Stimulated activated memory B cell treated with anti-CD40 and anti-IgM and Interleukin-4, amounts not matched to agents 10 μg/mL and 1 μg/mL and 100 μg/mL, for 72 hours (primary cell): ENCODE results near the gene PSMD1.
A peak's percentile ranks its signal among the peaks of the same experiment; 100 is the strongest.
"Not testable (repeated sequence)": the region's sequence is repeated elsewhere in the genome, so short reads cannot be mapped to it uniquely, and the experiment has no call there.

Source experiments
- ATAC-seq: fragments of 150-1000 bp; cut with Tn5 transposase; 2 replicates; pipeline ENCODE4 v1.10.0; 2021
- H3K27ac Mint-ChIP-seq: one replicate; pipeline ENCODE4 v1.8.0; 2022; ENCODE audit warnings: mild to moderate bottlenecking, mixed read lengths
- H3K27me3 Mint-ChIP-seq: one replicate; pipeline ENCODE4 v1.8.0; 2022; ENCODE audit warnings: mixed read lengths
- H3K36me3 Mint-ChIP-seq: one replicate; pipeline ENCODE4 v1.8.0; 2022; ENCODE audit warnings: mixed read lengths
- H3K4me1 Mint-ChIP-seq: one replicate; pipeline ENCODE4 v1.8.0; 2022; ENCODE audit warnings: mixed read lengths
- H3K4me3 Mint-ChIP-seq: one replicate; pipeline ENCODE4 v1.8.0; 2022; ENCODE audit warnings: mild to moderate bottlenecking, moderate library complexity, mixed read lengths
- H3K9me3 Mint-ChIP-seq: one replicate; pipeline ENCODE4 v1.8.0; 2022; ENCODE audit warnings: mixed read lengths

PSMD1 gene

GRCh38 chr2:231063347-231063746 is 6.7 kb downstream of the PSMD1 start:
- Mint-ChIP-seq H3K27ac (no peak overlapping the region), H3K4me1 (peaks cover 33% of the 10 kb centered on the region), H3K9me3 (no peaks in the 10 kb centered on the region), H3K4me3 (no peak overlapping the region), H3K27me3 (no peaks in the 10 kb centered on the region), H3K36me3 (peaks cover 46% of the 10 kb centered on the region)
- ATAC-seq = no peak

GRCh38 chr2:231065966-231066365 is 9.3 kb downstream of the PSMD1 start:
- no peaks in the 10 kb centered on the region for H3K9me3 Mint-ChIP-seq
- H3K36me3 Mint-ChIP-seq = peaks cover 52% of the 10 kb centered on the region
- H3K27ac Mint-ChIP-seq = no peak overlapping the region
- no peak overlapping the region for H3K4me3 Mint-ChIP-seq
- H3K4me1 Mint-ChIP-seq = peaks cover 12% of the 10 kb centered on the region
- no peaks in the 10 kb centered on the region for H3K27me3 Mint-ChIP-seq
- no peak for ATAC-seq

- H3K9me3 Mint-ChIP-seq, H3K27me3 Mint-ChIP-seq, H3K4me1 Mint-ChIP-seq, H3K4me3 Mint-ChIP-seq, H3K27ac Mint-ChIP-seq, ATAC-seq: not testable (repeated sequence)
- H3K36me3 Mint-ChIP-seq = peaks cover 45% of the 10 kb centered on the region
Observed at GRCh38 chr2:231067531-231067930, 10.9 kb downstream of the PSMD1 start.

- Mint-ChIP-seq H3K4me1 (no peaks in the 10 kb centered on the region), H3K27ac (no peak overlapping the region), H3K4me3 (no peak overlapping the region), H3K36me3 (peaks cover 44% of the 10 kb centered on the region), H3K9me3 (no peaks in the 10 kb centered on the region), H3K27me3 (no peaks in the 10 kb centered on the region)
- ATAC-seq = no peak
Observed at GRCh38 chr2:231068525-231069222, 12.0 kb downstream of the PSMD1 start.

GRCh38 chr2:231069379-231070054 is 12.8 kb downstream of the PSMD1 start:
- no peak overlapping the region for H3K27ac Mint-ChIP-seq
- H3K27me3 Mint-ChIP-seq = no peaks in the 10 kb centered on the region
- H3K36me3 Mint-ChIP-seq = peaks cover 44% of the 10 kb centered on the region
- ATAC-seq = no peak
- no peaks in the 10 kb centered on the region for H3K9me3 Mint-ChIP-seq
- no peak overlapping the region for H3K4me3 Mint-ChIP-seq
- no peaks in the 10 kb centered on the region for H3K4me1 Mint-ChIP-seq

GRCh38 chr2:231084565-231084964 is 27.9 kb downstream of the PSMD1 start:
- no peak for ATAC-seq
- H3K27me3 Mint-ChIP-seq = no peaks in the 10 kb centered on the region
- no peak overlapping the region for H3K4me3 Mint-ChIP-seq
- no peaks in the 10 kb centered on the region for H3K4me1 Mint-ChIP-seq
- no peaks in the 10 kb centered on the region for H3K9me3 Mint-ChIP-seq
- peaks cover 71% of the 10 kb centered on the region for H3K36me3 Mint-ChIP-seq
- no peak overlapping the region for H3K27ac Mint-ChIP-seq

GRCh38 chr2:231088754-231089153 is 32.1 kb downstream of the PSMD1 start:
- Mint-ChIP-seq H3K36me3 (peaks cover 74% of the 10 kb centered on the region), H3K27ac (no peak overlapping the region)
- no peak for ATAC-seq

GRCh38 chr2:231093933-231094332 is 37.3 kb downstream of the PSMD1 start:
- Mint-ChIP-seq H3K36me3 (peaks cover 89% of the 10 kb centered on the region), H3K27ac (no peak overlapping the region), H3K4me3 (no peak overlapping the region), H3K4me1 (no peaks in the 10 kb centered on the region), H3K9me3 (peaks cover 16% of the 10 kb centered on the region), H3K27me3 (no peaks in the 10 kb centered on the region)
- no peak for ATAC-seq

More at GRCh38 chr2:231088754-231089153, 32.1 kb downstream of the PSMD1 start:
- H3K27me3 Mint-ChIP-seq = no peaks in the 10 kb centered on the region
- no peaks in the 10 kb centered on the region for H3K4me1 Mint-ChIP-seq
- H3K9me3 Mint-ChIP-seq = no peaks in the 10 kb centered on the region
- H3K4me3 Mint-ChIP-seq = no peak overlapping the region

GRCh38 chr2:231094736-231095346 is 38.2 kb downstream of the PSMD1 start:
- peaks cover 17% of the 10 kb centered on the region for H3K9me3 Mint-ChIP-seq
- no peaks in the 10 kb centered on the region for H3K4me1 Mint-ChIP-seq
- peaks cover 92% of the 10 kb centered on the region for H3K36me3 Mint-ChIP-seq
- no peak overlapping the region for H3K4me3 Mint-ChIP-seq
- H3K27ac Mint-ChIP-seq = no peak overlapping the region
- no peak for ATAC-seq
- H3K27me3 Mint-ChIP-seq = no peaks in the 10 kb centered on the region

- no peak for ATAC-seq
- H3K4me1 Mint-ChIP-seq = no peaks in the 10 kb centered on the region
- peaks cover 69% of the 10 kb centered on the region for H3K36me3 Mint-ChIP-seq
- no peaks in the 10 kb centered on the region for H3K27me3 Mint-ChIP-seq
- H3K9me3 Mint-ChIP-seq = peaks cover 16% of the 10 kb centered on the region
- H3K4me3 Mint-ChIP-seq = no peak overlapping the region
- no peak overlapping the region for H3K27ac Mint-ChIP-seq
Observed at GRCh38 chr2:231099918-231100317, 43.3 kb downstream of the PSMD1 start.

GRCh38 chr2:231100321-231100720 is 43.7 kb downstream of the PSMD1 start:
- Mint-ChIP-seq H3K36me3 (peaks cover 68% of the 10 kb centered on the region), H3K9me3 (peaks cover 16% of the 10 kb centered on the region)
- not testable (repeated sequence) for H3K4me1 Mint-ChIP-seq, H3K27ac Mint-ChIP-seq, H3K27me3 Mint-ChIP-seq, H3K4me3 Mint-ChIP-seq, ATAC-seq

- Mint-ChIP-seq H3K27ac (no peak overlapping the region), H3K36me3 (peaks cover 61% of the 10 kb centered on the region), H3K4me1 (no peaks in the 10 kb centered on the region), H3K4me3 (no peak overlapping the region), H3K27me3 (no peaks in the 10 kb centered on the region), H3K9me3 (peaks cover 16% of the 10 kb centered on the region)
- no peak for ATAC-seq
Observed at GRCh38 chr2:231100990-231101389, 44.3 kb downstream of the PSMD1 start.

GRCh38 chr2:231102772-231103171 is 46.1 kb downstream of the PSMD1 start:
- H3K27ac Mint-ChIP-seq = no peak overlapping the region

GRCh38 chr2:231104115-231104713 is 47.5 kb downstream of the PSMD1 start:
- H3K4me3 Mint-ChIP-seq = no peak overlapping the region
- H3K27ac Mint-ChIP-seq = no peak overlapping the region
- ATAC-seq = peak; percentile 76
- no peaks in the 10 kb centered on the region for H3K4me1 Mint-ChIP-seq
- peaks cover 5% of the 10 kb centered on the region for H3K9me3 Mint-ChIP-seq
- peaks cover 46% of the 10 kb centered on the region for H3K36me3 Mint-ChIP-seq
- no peaks in the 10 kb centered on the region for H3K27me3 Mint-ChIP-seq

More at GRCh38 chr2:231102772-231103171, 46.1 kb downstream of the PSMD1 start:
- H3K9me3 Mint-ChIP-seq = peaks cover 13% of the 10 kb centered on the region
- no peaks in the 10 kb centered on the region for H3K27me3 Mint-ChIP-seq
- H3K36me3 Mint-ChIP-seq = peaks cover 46% of the 10 kb centered on the region
- H3K4me1 Mint-ChIP-seq = no peaks in the 10 kb centered on the region
- ATAC-seq = no peak
- no peak overlapping the region for H3K4me3 Mint-ChIP-seq

GRCh38 chr2:231110551-231110950 is 53.9 kb downstream of the PSMD1 start:
- H3K4me3 Mint-ChIP-seq = no peak overlapping the region
- H3K27ac Mint-ChIP-seq = peak overlapping the region; percentile 19
- H3K4me1 Mint-ChIP-seq = peaks cover 9% of the 10 kb centered on the region
- H3K27me3 Mint-ChIP-seq = no peaks in the 10 kb centered on the region
- peaks cover 48% of the 10 kb centered on the region for H3K36me3 Mint-ChIP-seq
- no peaks in the 10 kb centered on the region for H3K9me3 Mint-ChIP-seq
- ATAC-seq = no peak
